HL-60 (cell line): ENCODE data around the gene UCP2.

Experiments used
- DNase-seq, 2 experiments: peaks; one replicate each; pipeline ENCODE4 v3.0.0-alpha.2; 2010 to 2020; ENCODE audit warnings: low read depth in 1 of 2, low spot score in 1 of 2
- H3K27ac ChIP-seq: fragments of 250-450 bp; sonication (Bioruptor Pico); replicated peaks from 2 replicates; pipeline ENCODE4 v1.5.1; 2020; ENCODE audit warnings: mild to moderate bottlenecking, moderate library complexity
- H3K27me3 ChIP-seq: fragments of 250-450 bp; sonication (Bioruptor Pico); 2 replicates; pipeline ENCODE4 v1.5.1; 2021; ENCODE audit warnings: mild to moderate bottlenecking, moderate library complexity; ENCODE audit not compliant: insufficient read depth, poor library complexity, severe bottlenecking
- H3K4me3 ChIP-seq: replicated peaks from 2 replicates; pipeline ENCODE4 v1.5.1; 2011; ENCODE audit warnings: mild to moderate bottlenecking, control low read depth, low read length; ENCODE audit not compliant: insufficient read depth
- CTCF ChIP-seq: IDR thresholded peaks from one replicate; pipeline ENCODE4 v1.5.1; 2011; ENCODE audit warnings: low read length, control low read depth, inconsistent platforms; ENCODE audit not compliant: insufficient read depth
- GABPA ChIP-seq: IDR thresholded peaks from 2 replicates; pipeline ENCODE4 v1.6.1; 2012; ENCODE audit warnings: low read depth
- POLR2AphosphoS5 ChIP-seq: IDR thresholded peaks from 2 replicates; pipeline ENCODE4 v1.6.1; 2012; ENCODE audit warnings: low read depth
- REST ChIP-seq: IDR thresholded peaks from 2 replicates; pipeline ENCODE4 v1.6.1; 2012; ENCODE audit warnings: low read depth; ENCODE audit not compliant: insufficient replicate concordance
- SPI1 ChIP-seq: IDR thresholded peaks from 2 replicates; pipeline ENCODE4 v1.6.1; 2012; ENCODE audit warnings: low read depth, mild to moderate bottlenecking, borderline replicate concordance

The UCP2 gene

GRCh38 chr11:73963861-73964260 lies 18.8 kb downstream of the UCP2 start:
- Histone ChIP-seq H3K27ac (no peak overlapping the region), H3K27me3 (no peaks in the 10 kb centered on the region), H3K4me3 (no peak overlapping the region)
- no peak for DNase-seq
- TF ChIP-seq POLR2AphosphoS5 (no peak), SPI1 (no peak), CTCF (no peak), REST (no peak), GABPA (no peak)

- no peak for TF ChIP-seq REST
- TF ChIP-seq CTCF: no peak
- no peak for TF ChIP-seq POLR2AphosphoS5
- TF ChIP-seq GABPA: no peak
- TF ChIP-seq SPI1: no peak
- no peak for DNase-seq
- Histone ChIP-seq H3K4me3 (no peak overlapping the region), H3K27me3 (no peaks in the 10 kb centered on the region), H3K27ac (no peak overlapping the region)
These were observed 20.4 kb downstream of the UCP2 start for GRCh38 chr11:73962101-73962705.

GRCh38 chr11:73961321-73961720 lies 21.3 kb downstream of the UCP2 start:
- TF ChIP-seq SPI1 (no peak), REST (no peak), GABPA (no peak), POLR2AphosphoS5 (no peak), CTCF (no peak)
- no peak overlapping the region for H3K27ac ChIP-seq
- DNase-seq: no peak

More at GRCh38 chr11:73961321-73961720, 21.3 kb downstream of the UCP2 start:
- no peaks in the 10 kb centered on the region for H3K27me3 ChIP-seq
- no peak overlapping the region for H3K4me3 ChIP-seq
